ENCODE measurements around the gene CTNNBIP1.

The CTNNBIP1 gene

GRCh38 chr1:9887070-9887469, 23.0 kb downstream of the CTNNBIP1 start:
- no peak for DNase-seq (ENCODE audit: low read depth)
- H3K4me3 ChIP-seq (ENCODE audit: control insufficient read depth, low read depth, low read length), result no peak overlapping the region
- TF ChIP-seq, protein P1, sequence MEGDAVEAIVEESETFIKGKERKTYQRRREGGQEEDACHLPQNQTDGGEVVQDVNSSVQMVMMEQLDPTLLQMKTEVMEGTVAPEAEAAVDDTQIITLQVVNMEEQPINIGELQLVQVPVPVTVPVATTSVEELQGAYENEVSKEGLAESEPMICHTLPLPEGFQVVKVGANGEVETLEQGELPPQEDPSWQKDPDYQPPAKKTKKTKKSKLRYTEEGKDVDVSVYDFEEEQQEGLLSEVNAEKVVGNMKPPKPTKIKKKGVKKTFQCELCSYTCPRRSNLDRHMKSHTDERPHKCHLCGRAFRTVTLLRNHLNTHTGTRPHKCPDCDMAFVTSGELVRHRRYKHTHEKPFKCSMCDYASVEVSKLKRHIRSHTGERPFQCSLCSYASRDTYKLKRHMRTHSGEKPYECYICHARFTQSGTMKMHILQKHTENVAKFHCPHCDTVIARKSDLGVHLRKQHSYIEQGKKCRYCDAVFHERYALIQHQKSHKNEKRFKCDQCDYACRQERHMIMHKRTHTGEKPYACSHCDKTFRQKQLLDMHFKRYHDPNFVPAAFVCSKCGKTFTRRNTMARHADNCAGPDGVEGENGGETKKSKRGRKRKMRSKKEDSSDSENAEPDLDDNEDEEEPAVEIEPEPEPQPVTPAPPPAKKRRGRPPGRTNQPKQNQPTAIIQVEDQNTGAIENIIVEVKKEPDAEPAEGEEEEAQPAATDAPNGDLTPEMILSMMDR (IDR thresholded peaks at IDR 0.05; ENCODE audit: control insufficient read depth, insufficient read depth, low read depth, low read length, missing control alignments), result no peak

DNA sequence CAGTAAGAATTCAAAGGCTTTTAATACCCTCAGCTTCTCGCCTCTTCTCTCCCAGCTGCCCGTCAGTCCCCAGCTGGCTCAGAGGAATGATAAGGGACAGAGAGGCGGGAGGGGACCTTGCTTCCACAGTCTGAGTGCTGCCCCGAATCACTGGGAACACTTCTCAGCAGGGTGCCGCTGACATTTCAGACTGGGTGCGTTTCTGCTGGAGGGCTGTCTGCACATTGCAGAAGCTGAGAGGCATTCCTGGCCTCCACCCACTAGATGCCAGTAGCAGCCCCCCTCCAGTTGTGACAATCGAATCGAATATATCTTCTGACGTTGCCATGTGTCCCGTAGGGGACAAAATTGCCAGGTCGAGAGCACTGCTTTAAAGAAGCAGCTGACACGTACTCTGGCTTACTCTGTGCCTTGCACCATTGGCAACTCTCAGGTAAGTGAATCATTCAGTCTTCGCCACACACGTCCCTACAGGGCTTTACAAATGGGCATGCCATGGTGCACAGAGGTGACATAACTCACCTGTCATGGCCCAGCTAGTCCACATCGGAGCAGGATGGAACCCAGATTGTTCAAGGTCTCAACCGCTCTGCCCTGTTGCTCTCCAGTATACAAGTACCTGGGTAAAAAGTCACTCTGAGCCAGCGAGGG, 23.9 kb downstream of the CTNNBIP1 start:
- H3K4me3 ChIP-seq (ENCODE audit: control insufficient read depth, low read depth, low read length), result no peak overlapping the region
- no peak for DNase-seq (ENCODE audit: low read depth)
- TF ChIP-seq, protein P1 (IDR thresholded peaks at IDR 0.05; ENCODE audit: control insufficient read depth, insufficient read depth, low read depth, low read length, missing control alignments), result no peak

DNA sequence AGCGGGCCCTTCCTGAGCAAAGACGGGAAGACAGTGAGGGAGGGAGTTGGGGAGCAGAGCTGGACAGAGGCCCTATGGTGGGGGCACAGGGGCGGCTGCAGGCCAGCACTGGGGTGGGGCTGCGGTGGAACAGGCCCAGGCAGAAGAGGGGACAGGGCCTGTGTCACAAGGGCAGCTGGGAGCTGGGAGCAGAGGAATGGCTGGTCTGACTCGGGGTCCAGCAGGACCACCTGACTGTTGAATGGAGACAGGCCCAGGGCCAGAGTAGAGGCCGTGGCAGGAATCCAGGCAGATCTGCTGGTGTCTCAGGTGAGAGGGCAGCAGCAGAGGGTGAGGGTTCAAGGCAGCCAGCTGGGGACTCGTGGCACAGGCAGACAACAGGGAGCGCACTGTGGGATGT, 25.3 kb downstream of the CTNNBIP1 start:
- TF ChIP-seq, protein P1 (IDR thresholded peaks at IDR 0.05; ENCODE audit: control insufficient read depth, insufficient read depth, low read depth, low read length, missing control alignments), result no peak
- H3K4me3 ChIP-seq (ENCODE audit: control insufficient read depth, low read depth, low read length), result no peak overlapping the region
- no peak for DNase-seq (ENCODE audit: low read depth)

DNA sequence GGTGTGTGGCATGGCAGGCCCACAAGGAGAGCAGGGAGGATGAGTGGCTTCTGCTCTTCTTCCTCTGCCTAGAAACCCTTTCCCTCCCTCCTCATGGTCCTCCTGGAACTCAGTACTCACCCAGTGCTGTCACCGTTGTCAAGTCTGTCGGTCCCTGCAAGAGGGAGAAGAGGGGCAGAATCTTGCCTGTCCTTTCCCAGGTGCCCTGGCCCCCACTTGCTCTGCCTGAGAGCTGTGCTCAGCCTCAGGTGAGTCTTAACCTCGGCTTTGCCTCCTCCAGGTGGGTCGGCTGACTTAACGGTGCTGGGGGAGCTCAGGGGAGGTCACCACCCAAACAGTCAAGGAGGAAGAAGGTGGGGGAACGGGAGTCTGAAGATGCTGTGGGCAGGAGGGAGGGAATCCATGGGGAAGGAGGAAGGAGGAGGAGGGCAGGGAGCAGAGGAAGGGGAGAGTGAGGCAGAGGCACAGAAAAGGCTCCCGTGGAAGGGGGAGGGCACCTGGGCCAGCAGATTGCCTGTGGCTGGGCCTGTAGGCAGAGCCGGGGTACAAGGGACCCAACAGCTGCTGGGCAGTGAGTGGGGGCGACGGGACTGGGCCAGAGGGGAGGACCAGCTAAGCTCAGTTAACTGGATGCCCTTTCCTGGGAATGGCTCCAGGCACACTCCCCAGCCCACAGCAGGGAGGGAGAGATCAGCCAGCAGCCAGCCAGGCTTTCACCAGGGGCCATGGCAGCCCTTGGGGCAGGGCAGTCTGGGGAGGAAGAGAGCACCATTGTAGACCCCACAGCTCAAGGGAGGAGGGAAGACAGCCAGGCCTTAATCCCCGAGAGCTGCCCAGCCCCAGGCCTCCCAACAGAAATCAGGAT, 26.3 kb downstream of the CTNNBIP1 start:
- DNase-seq (ENCODE audit: low read depth), result no peak
- no peak overlapping the region for H3K4me3 ChIP-seq (ENCODE audit: control insufficient read depth, low read depth, low read length)
- TF ChIP-seq, protein P1 (IDR thresholded peaks at IDR 0.05; ENCODE audit: control insufficient read depth, insufficient read depth, low read depth, low read length, missing control alignments), result no peak

DNA sequence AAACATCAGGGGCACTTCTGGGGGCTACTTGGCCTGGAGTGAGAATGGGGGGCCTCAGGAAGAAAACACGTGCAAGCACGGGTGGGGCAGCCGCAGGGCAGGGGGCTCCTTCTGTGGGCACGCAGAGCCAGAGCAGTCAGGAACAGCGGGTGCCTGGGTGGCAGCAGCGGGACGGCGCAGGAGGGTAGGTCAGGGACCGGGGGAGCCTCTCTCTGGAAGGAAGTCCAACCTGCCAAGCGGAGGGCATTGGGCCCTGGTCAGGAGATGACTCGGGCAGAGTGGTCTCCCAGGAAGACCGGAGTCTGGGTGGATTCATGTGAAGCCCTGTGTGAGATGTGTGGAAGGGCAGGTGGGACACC, 27.1 kb downstream of the CTNNBIP1 start:
- H3K4me3 ChIP-seq (ENCODE audit: control insufficient read depth, low read depth, low read length), result no peak overlapping the region
- TF ChIP-seq, protein P1 (IDR thresholded peaks at IDR 0.05; ENCODE audit: control insufficient read depth, insufficient read depth, low read depth, low read length, missing control alignments), result no peak
- no peak for DNase-seq (ENCODE audit: low read depth)

GRCh38 chr1:9882296-9882944, 27.6 kb downstream of the CTNNBIP1 start:
- DNase-seq (ENCODE audit: low read depth), result no peak
- TF ChIP-seq, protein P1 (IDR thresholded peaks at IDR 0.05; ENCODE audit: control insufficient read depth, insufficient read depth, low read depth, low read length, missing control alignments), result no peak
- no peak overlapping the region for H3K4me3 ChIP-seq (ENCODE audit: control insufficient read depth, low read depth, low read length)

Measured in AG09309 (cell line).